Endometrial microvascular endothelial cells (primary cell): ENCODE results near the gene ALDOA. TPM values are rescaled to one million over a fixed set of nuclear protein-coding genes. Genes with fewer than 3 reads are reported as not detected.
"Not testable (repeated sequence)": the region's sequence is repeated elsewhere in the genome, so short reads cannot be mapped to it uniquely, and the experiment has no call there.

Experiments
- in situ Hi-C: cut with HindIII; loops from 2 replicates; pipeline ENCODE4 v1.10.0; 2017; ENCODE audit warnings: low sequenced_read_pairs, low pct_unique_long_range_greater_than_20kb; ENCODE audit errors: inconsistent ontology term
- total RNA-seq: library from RNA; depleted of rRNA; stranded (reverse); fragments of >200 nt; gene quantifications from one replicate; pipeline ENCODE4 v1.2.3, GENCODE V29; 2015; ENCODE audit errors: inconsistent ontology term

Gene ALDOA
- total RNA-seq, 1 donor from 2014 or later: 1,335 TPM

DNA sequence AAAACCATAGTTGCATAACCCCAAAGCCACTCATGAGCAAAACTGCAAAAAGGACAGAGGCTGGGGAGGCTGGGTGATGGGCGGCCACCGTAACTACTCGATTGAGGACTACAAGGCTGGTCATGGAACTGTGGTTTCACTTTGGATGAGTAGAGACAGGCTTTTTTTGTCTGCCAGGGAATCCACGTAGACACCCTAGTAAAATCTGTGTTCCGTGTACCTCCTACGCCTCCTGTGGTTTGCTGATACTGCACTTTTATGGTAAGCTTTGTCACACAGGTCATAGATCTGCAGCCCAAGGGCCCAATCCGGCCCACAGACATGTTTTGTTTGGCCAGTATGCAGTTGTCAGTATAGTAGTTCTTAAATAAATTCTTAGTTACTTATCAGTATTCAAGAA is 32.3 kb upstream of the ALDOA start:
- in situ Hi-C loops: no loop called here

DNA sequence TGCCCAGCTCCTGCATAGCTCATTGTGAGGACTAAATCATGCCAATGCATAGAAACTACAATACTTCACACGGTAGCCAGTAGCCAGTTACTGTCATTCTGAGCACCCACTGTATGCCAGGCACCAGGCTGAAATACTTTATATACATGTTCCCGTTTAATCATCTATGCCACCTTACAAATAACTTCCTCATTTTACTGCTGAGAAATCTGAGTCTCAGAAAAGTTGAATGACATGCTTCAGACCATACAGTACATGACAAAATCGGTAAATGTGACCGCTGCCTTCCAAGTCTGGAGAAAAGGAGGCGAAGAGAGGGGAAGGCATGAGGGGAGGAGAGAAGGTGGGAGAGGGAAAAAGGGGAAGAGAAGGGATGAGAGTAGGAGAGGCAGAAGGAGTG is 25.3 kb upstream of the ALDOA start:
- in situ Hi-C loops: no loop called here

GRCh38 chr16:30040690-30041089 is 24.9 kb upstream of the ALDOA start:
- in situ Hi-C loops: not testable (repeated sequence)

- in situ Hi-C loops: no loop called here
These were observed 23.7 kb upstream of the ALDOA start for GRCh38 chr16:30041841-30042240.

GRCh38 chr16:30046178-30046577 is 19.4 kb upstream of the ALDOA start:
- in situ Hi-C loops: no loop called here

GRCh38 chr16:30046588-30046987 is 19.0 kb upstream of the ALDOA start:
- in situ Hi-C loops: no loop called here

- in situ Hi-C loops: no loop called here
These were observed 15.7 kb upstream of the ALDOA start for GRCh38 chr16:30049871-30050270.

- in situ Hi-C loops: no loop called here
These were observed 14.0 kb upstream of the ALDOA start for GRCh38 chr16:30051518-30051917.

GRCh38 chr16:30052671-30053372 is 12.7 kb upstream of the ALDOA start:
- in situ Hi-C loops: no loop called here

- in situ Hi-C loops: no loop called here
These were observed 12.1 kb upstream of the ALDOA start for GRCh38 chr16:30053376-30054015.

DNA sequence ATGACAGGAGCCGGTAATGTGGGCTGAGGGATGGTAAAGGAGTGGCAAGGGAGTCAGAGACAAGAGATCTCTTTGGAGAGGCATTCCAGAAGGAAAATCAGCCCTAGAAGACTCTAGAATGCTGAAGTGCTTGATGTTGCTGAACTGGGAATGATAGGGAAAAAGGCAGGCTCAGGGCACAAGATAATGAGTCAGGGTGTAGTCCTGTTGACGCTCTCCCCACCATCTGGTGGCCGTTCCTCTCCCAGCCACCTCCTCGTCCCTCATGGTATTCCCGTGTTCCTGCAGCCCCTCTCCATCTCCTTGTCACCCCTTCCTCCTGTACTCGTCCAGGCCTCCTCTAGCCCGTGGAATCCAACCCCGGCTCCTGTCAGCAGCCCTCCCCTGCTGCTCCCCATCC is 11.1 kb upstream of the ALDOA start:
- in situ Hi-C loops: no loop called here

DNA sequence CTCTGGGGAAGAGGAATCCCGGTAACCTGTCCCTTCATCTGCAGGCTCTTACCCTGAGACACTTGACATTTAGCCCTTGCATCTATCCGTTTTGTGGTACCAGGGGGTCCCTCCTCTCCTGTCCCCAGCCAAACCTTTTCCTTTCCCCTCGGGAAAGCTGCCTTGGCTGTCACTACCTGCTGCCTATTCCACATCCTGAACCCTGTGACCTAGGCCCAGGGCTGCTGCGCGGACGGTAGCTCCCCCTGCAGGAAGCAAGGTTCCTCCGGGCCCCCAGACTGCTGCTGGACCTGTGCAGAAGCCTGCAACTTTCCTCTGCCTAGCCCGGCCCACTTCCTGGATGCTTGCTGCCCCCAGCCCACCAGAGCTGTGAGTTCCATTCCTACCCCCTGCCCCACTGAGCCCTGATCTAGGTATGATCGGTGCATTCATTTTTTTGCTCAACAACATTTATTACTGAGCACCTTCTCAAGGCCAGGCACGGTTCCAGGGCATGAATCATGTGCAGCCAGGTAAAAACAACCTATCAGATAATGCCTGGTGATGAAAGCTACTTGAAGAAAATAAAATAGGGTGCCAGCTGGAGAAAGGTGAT is 10.5 kb upstream of the ALDOA start:
- in situ Hi-C loops: no loop called here

GRCh38 chr16:30060346-30060745 is 5.2 kb upstream of the ALDOA start:
- in situ Hi-C loops: no loop called here

DNA sequence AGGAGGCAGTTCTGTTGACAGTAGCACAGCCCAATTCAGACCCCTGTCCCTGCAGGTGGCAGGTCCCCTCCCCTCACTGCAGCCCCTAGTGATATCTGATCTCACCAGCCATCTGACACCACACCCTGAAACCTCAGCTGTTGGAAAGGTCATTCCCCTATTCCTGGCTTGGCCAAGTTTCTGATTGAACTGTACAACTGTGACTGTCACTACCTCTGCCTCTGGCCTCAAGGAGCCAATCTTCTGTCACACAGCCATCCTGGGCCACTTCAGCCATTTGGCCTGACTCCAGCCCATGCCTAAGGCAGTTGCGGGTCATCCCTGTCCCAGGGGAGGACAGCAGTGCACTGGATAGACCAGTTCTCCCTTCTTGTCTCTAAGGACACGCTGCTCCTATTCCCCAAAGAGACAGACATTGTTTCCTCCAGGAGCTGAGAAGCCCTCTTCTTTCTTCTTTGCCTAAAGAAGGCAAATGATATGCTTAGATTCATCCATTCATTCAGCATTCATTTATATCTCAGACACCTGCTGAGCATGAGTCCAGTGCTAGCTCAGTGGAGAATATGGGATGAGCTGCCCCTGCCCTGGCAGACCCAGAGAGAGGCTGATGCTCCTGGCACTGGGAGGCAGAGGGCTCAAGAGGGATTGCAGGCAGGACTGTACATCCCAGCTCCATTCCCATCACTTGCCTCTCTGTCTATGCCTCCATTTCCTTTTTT is 4.6 kb upstream of the ALDOA start:
- in situ Hi-C loops: no loop called here

- in situ Hi-C loops: no loop called here
These were observed 2.2 kb upstream of the ALDOA start for GRCh38 chr16:30063278-30063892.

- in situ Hi-C loops: no loop called here
These were observed 1.4 kb upstream of the ALDOA start for GRCh38 chr16:30063893-30064728.

GRCh38 chr16:30064729-30065101 is 845 bp upstream of the ALDOA start:
- in situ Hi-C loops: no loop called here

GRCh38 chr16:30065943-30066760 is 592 bp downstream of the ALDOA start:
- in situ Hi-C loops: no loop called here
